GM23248 (cell line): ENCODE results near the gene SYNE1. TPM values are rescaled to one million over a fixed set of nuclear protein-coding genes. Genes with fewer than 3 reads are reported as not detected.

Experiments used
- DNase-seq: peaks from one replicate; pipeline ENCODE4 v3.0.0-alpha.2; 2015
- H2AFZ ChIP-seq: fragments of 200-600 bp; sonication (generic); 2 replicates; pipeline ENCODE4 v1.6.1; 2016; ENCODE audit warnings: antibody characterized with exemption
- H3F3A ChIP-seq: fragments of 200-600 bp; sonication (generic); 2 replicates; pipeline ENCODE4 v1.6.1; 2016; ENCODE audit warnings: mild to moderate bottlenecking, antibody characterized with exemption, mixed run types; ENCODE audit not compliant: insufficient read depth
- H3K27ac ChIP-seq: fragments of 200-600 bp; sonication (generic); 2 replicates; pipeline ENCODE4 v1.5.1; 2016; ENCODE audit warnings: mild to moderate bottlenecking
- H3K27me3 ChIP-seq: fragments of 200-600 bp; sonication (generic); replicated peaks from 2 replicates; pipeline ENCODE4 v1.6.1; 2016; ENCODE audit warnings: mild to moderate bottlenecking; ENCODE audit not compliant: insufficient read depth
- H3K36me3 ChIP-seq: fragments of 200-600 bp; sonication (generic); 2 replicates; pipeline ENCODE4 v1.6.1; 2016; ENCODE audit warnings: low read depth, mild to moderate bottlenecking
- H3K4me1 ChIP-seq: fragments of 200-600 bp; sonication (generic); 2 replicates; pipeline ENCODE4 v1.6.1; 2016; ENCODE audit warnings: mild to moderate bottlenecking; ENCODE audit not compliant: insufficient read depth
- H3K4me2 ChIP-seq: fragments of 200-600 bp; sonication (generic); one replicate; pipeline ENCODE4 v1.6.1; 2016; ENCODE audit warnings: mild to moderate bottlenecking; ENCODE audit not compliant: unreplicated experiment
- H3K4me3 ChIP-seq: fragments of 200-600 bp; sonication (generic); 2 replicates; pipeline ENCODE4 v1.5.1; 2016; ENCODE audit warnings: mild to moderate bottlenecking
- H3K79me2 ChIP-seq: fragments of 200-600 bp; sonication (generic); 2 replicates; pipeline ENCODE4 v1.6.1; 2016; ENCODE audit warnings: mild to moderate bottlenecking; ENCODE audit not compliant: insufficient read depth
- H3K9ac ChIP-seq: fragments of 200-600 bp; sonication (generic); 2 replicates; pipeline ENCODE4 v1.6.1; 2016; ENCODE audit warnings: mild to moderate bottlenecking
- H3K9me2 ChIP-seq: fragments of 200-600 bp; sonication (generic); 2 replicates; pipeline ENCODE4 v1.6.1; 2016; ENCODE audit warnings: mixed run types, mild to moderate bottlenecking, moderate library complexity; ENCODE audit not compliant: insufficient read depth
- H3K9me3 ChIP-seq: fragments of 200-600 bp; sonication (generic); one replicate; pipeline ENCODE4 v1.6.1; 2017; ENCODE audit warnings: low read depth
- H4K20me1 ChIP-seq: fragments of 200-600 bp; sonication (generic); 2 replicates; pipeline ENCODE4 v1.6.0; 2016; ENCODE audit not compliant: insufficient read depth
- EZH2 ChIP-seq: fragments of 200-600 bp; sonication (generic); IDR thresholded peaks from 2 replicates; pipeline ENCODE4 v1.6.1; 2018; ENCODE audit warnings: antibody characterized with exemption, mild to moderate bottlenecking; ENCODE audit not compliant: insufficient read depth, poor library complexity, severe bottlenecking
- EZH2phosphoT487 ChIP-seq: fragments of 200-600 bp; sonication (generic); IDR thresholded peaks from 2 replicates; pipeline ENCODE4 v1.6.1; 2018; ENCODE audit warnings: antibody characterized with exemption, moderate library complexity, mild to moderate bottlenecking, low read depth; ENCODE audit not compliant: insufficient read depth
- WGBS, 2 experiments: methylation state at CpG; one replicate each; pipeline ENCODE4 v1.1.6; 2015 to 2017; ENCODE audit warnings: low lambda C conversion rate in 2 of 2, low coverage in 1 of 2; ENCODE audit errors: missing lambda C conversion rate in 2 of 2; 5-methylcytosine and 5-hydroxymethylcytosine counted together
- in situ Hi-C: fragments of 300-500 bp; cut with MboI; formaldehyde crosslinking; loops from 2 replicates; pipeline ENCODE4 v1.15.0; 2020
- polyA plus RNA-seq: library from polyadenylated mRNA; unstranded; fragments of >200 nt; fragmentation: Nextera tagmentation; extraction: Ambion mirVana; gene quantifications from 2 replicates; pipeline ENCODE4 v1.2.1, GENCODE V29; 2016
- total RNA-seq: library from RNA; depleted of rRNA; stranded (reverse); fragments of >200 nt; shearing (Covaris generic); gene quantifications from 2 replicates; pipeline ENCODE4 v1.2.3, GENCODE V29; 2014

SYNE1 gene
- total and polyA plus RNA-seq, 2 experiments from 2014 or later = 29.2 to 95.4 TPM

GRCh38 chr6:152212437-152212836 is 424.7 kb downstream of the SYNE1 start:
- no peaks in the 10 kb centered on the region for H3K79me2 ChIP-seq
- in situ Hi-C loops = no loop called here

GRCh38 chr6:152209211-152209610 is 428.0 kb downstream of the SYNE1 start:
- Histone ChIP-seq H3K4me1 (no peaks in the 10 kb centered on the region), H3K9me2 (no peaks in the 10 kb centered on the region), H2AFZ (no peak overlapping the region), H3K36me3 (peaks cover 80% of the 10 kb centered on the region), H3K79me2 (no peaks in the 10 kb centered on the region), H3K9me3 (no peaks in the 10 kb centered on the region), H3K4me2 (no peak overlapping the region), H3K9ac (no peak overlapping the region), H3K4me3 (no peak overlapping the region), H4K20me1 (no peaks in the 10 kb centered on the region), H3K27me3 (no peaks in the 10 kb centered on the region), H3F3A (0 out of 2 replicates have a peak, but pooled peaks cover 13% of the 10 kb centered on the region), H3K27ac (no peak overlapping the region)
- in situ Hi-C loops = no loop called here
- WGBS, 2 experiments = 87 to 90% methylated on average over 8 of the region's 8 CpGs
- TF ChIP-seq EZH2 = no peak
- no peak for TF ChIP-seq EZH2phosphoT487
- DNase-seq = no peak

More at GRCh38 chr6:152212437-152212836, 424.7 kb downstream of the SYNE1 start:
- Histone ChIP-seq H3K36me3 (peaks cover 68% of the 10 kb centered on the region), H4K20me1 (no peaks in the 10 kb centered on the region), H3K9me2 (no peaks in the 10 kb centered on the region), H3K4me1 (no peaks in the 10 kb centered on the region), H3K4me2 (no peak overlapping the region), H2AFZ (no peak overlapping the region), H3K4me3 (no peak overlapping the region), H3F3A (0 out of 2 replicates have a peak, but pooled peaks cover 13% of the 10 kb centered on the region), H3K27me3 (no peaks in the 10 kb centered on the region), H3K9ac (no peak overlapping the region), H3K27ac (no peak overlapping the region), H3K9me3 (no peaks in the 10 kb centered on the region)
- TF ChIP-seq EZH2phosphoT487 = no peak
- TF ChIP-seq EZH2 = no peak
- DNase-seq = no peak
- 100% methylated on average over 1 of the region's 1 CpG for WGBS, 2 experiments

GRCh38 chr6:152207915-152208714 is 429.0 kb downstream of the SYNE1 start:
- no peak for TF ChIP-seq EZH2phosphoT487
- TF ChIP-seq EZH2 = no peak
- no peak overlapping the region for H2AFZ ChIP-seq
- H3F3A ChIP-seq = 0 out of 2 replicates have a peak, but pooled peaks cover 11% of the 10 kb centered on the region
- H3K36me3 ChIP-seq = peaks cover 77% of the 10 kb centered on the region
- WGBS, 2 experiments = 95 to 96% methylated on average over 12 of the region's 12 CpGs
- H3K4me1 ChIP-seq = no peaks in the 10 kb centered on the region
- no peaks in the 10 kb centered on the region for H3K27me3 ChIP-seq
- H3K4me3 ChIP-seq = no peak overlapping the region
- in situ Hi-C loops = no loop called here
- no peaks in the 10 kb centered on the region for H3K9me2 ChIP-seq
- no peak overlapping the region for H3K9ac ChIP-seq
- no peaks in the 10 kb centered on the region for H4K20me1 ChIP-seq
- no peak for DNase-seq
- no peaks in the 10 kb centered on the region for H3K9me3 ChIP-seq
- H3K27ac ChIP-seq = no peak overlapping the region
- H3K4me2 ChIP-seq = no peak overlapping the region
- no peaks in the 10 kb centered on the region for H3K79me2 ChIP-seq

GRCh38 chr6:152206072-152206818 is 430.9 kb downstream of the SYNE1 start:
- Histone ChIP-seq H3K4me2 (no peak overlapping the region), H4K20me1 (no peaks in the 10 kb centered on the region), H3K79me2 (no peaks in the 10 kb centered on the region), H3K9me2 (no peaks in the 10 kb centered on the region), H3K4me1 (no peaks in the 10 kb centered on the region), H3K4me3 (no peak overlapping the region), H3K27ac (no peak overlapping the region), H3K27me3 (no peaks in the 10 kb centered on the region), H3K9me3 (no peaks in the 10 kb centered on the region), H2AFZ (no peak overlapping the region), H3F3A (no peaks in the 10 kb centered on the region), H3K9ac (no peak overlapping the region), H3K36me3 (peaks cover 73% of the 10 kb centered on the region)
- TF ChIP-seq EZH2 (no peak), EZH2phosphoT487 (no peak)
- in situ Hi-C loops = no loop called here
- WGBS, 2 experiments = 93 to 94% methylated on average over 18 of the region's 18 CpGs
- DNase-seq = peak; percentile 48
